ENCODE measurements around the gene PYGL.

- TF ChIP-seq REST (IDR thresholded peaks at IDR 0.05; ENCODE audit: unreplicated experiment) (no peak), EZH2 (IDR thresholded peaks at IDR 0.05; ENCODE audit: low read depth, unreplicated experiment) (no peak)
These were observed 14.8 kb downstream of the PYGL start for GRCh38 chr14:50929506-50929905.

Measured in GM23338 (cell line).